Measurements from ENCODE around the gene RNF43. TPM values are rescaled to one million over a fixed set of nuclear protein-coding genes. Genes with fewer than 3 reads are reported as not detected.

Gene RNF43
- polyA plus RNA-seq, 1 donor (not counting 4 experiments of a cell fraction or from before 2014, with no cell fraction given) = 15.0 TPM

- DNase-seq (ENCODE audit: low read depth, low spot score) (no peak), FAIRE-seq (no peak)
- Histone ChIP-seq H3K4me3 (ENCODE audit: control insufficient read depth in 2 of 3, extremely low read depth in 1 of 3, insufficient read depth in 2 of 3, low read depth in 1 of 3, low read length in 3 of 3) (no peak overlapping the region), H3K4me2 (ENCODE audit: control insufficient read depth, extremely low read depth, insufficient read depth, low read depth, low read length) (no peak overlapping the region), H3K27me3 (ENCODE audit: control insufficient read depth, extremely low read depth, insufficient read depth, low read length) (no peaks in the 10 kb centered on the region), H3K36me3 (ENCODE audit: control insufficient read depth in 2 of 2, extremely low read depth in 1 of 2, insufficient read depth in 2 of 2, low read length in 2 of 2) (peaks cover 0 to 5% of the 10 kb centered on the region in 2 experiments), H2AFZ (ENCODE audit: control insufficient read depth, low read length) (no peak overlapping the region), H3K79me2 (ENCODE audit: control insufficient read depth, insufficient read depth, low read length) (peaks cover 56% of the 10 kb centered on the region), H3K9me1 (ENCODE audit: control insufficient read depth, extremely low read depth, insufficient read depth, low read length) (no peaks in the 10 kb centered on the region), H3K9ac (ENCODE audit: control insufficient read depth, extremely low read depth, insufficient read depth, low read length) (no peak overlapping the region), H4K20me1 (ENCODE audit: control insufficient read depth, extremely low read depth, insufficient read depth, low read length) (peaks cover 5% of the 10 kb centered on the region), H3K27ac (ENCODE audit: control insufficient read depth, insufficient read depth, low read length) (no peak overlapping the region), H3K9me3 (ENCODE audit: control insufficient read depth, low read depth, low read length) (no peaks in the 10 kb centered on the region), H3K4me1 (ENCODE audit: control insufficient read depth, extremely low read depth, insufficient read depth, low read length) (peaks cover 45% of the 10 kb centered on the region)
- no peak for TF ChIP-seq CTCF (optimal IDR thresholded peaks at IDR 0.05 in 1 of 3, IDR thresholded peaks at IDR 0.05 in 1 of 3, conservative IDR thresholded peaks at IDR 0.05 in 1 of 3; ENCODE audit: extremely low read depth in 1 of 3, insufficient read depth in 2 of 3, low read length in 3 of 3)
- TF ChIP-seq EZH2 (IDR thresholded peaks at IDR 0.05; ENCODE audit: low read length) = no peak
- dilution Hi-C loops (cut with MboI; ENCODE audit: extremely low pct_ligation_motif_present, low sequenced_read_pairs) = no loop called here
Measured at GRCh38 chr17:58386708-58387107, 30.6 kb downstream of the RNF43 start.

DNA sequence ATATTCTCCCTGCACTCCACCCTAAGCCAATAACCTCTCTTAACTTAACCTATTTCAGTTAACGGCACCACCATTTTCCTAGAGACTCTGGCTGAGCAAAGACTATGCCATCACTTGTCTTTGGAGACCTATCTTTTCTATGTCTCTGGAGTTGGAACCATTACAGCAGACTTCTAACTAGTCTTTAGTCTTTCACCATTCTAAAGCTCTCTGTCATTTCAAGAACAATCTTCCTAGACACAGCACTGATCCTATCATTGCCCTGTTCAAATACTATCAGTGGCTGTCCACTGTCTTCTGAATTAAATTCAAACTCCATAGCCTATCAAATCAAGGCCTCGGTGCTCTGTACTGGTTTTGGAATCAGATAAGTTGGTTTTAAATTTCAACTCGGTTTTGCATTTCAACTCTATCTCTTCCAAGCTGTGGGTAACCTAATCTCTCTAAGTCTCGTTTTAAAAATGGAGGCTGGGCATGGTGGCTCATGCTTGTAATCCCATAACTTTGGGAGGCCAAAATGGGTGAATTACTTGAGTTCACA lies 31.9 kb downstream of the RNF43 start:
- DNase-seq (ENCODE audit: low read depth, low spot score) = no peak
- Histone ChIP-seq H3K9me1 (ENCODE audit: control insufficient read depth, extremely low read depth, insufficient read depth, low read length) (no peaks in the 10 kb centered on the region), H3K4me2 (ENCODE audit: control insufficient read depth, extremely low read depth, insufficient read depth, low read depth, low read length) (no peak overlapping the region), H3K4me3 (ENCODE audit: control insufficient read depth in 2 of 3, extremely low read depth in 1 of 3, insufficient read depth in 2 of 3, low read depth in 1 of 3, low read length in 3 of 3) (no peak overlapping the region), H2AFZ (ENCODE audit: control insufficient read depth, low read length) (no peak overlapping the region), H3K27me3 (ENCODE audit: control insufficient read depth, extremely low read depth, insufficient read depth, low read length) (no peaks in the 10 kb centered on the region), H3K9me3 (ENCODE audit: control insufficient read depth, low read depth, low read length) (no peaks in the 10 kb centered on the region), H3K79me2 (ENCODE audit: control insufficient read depth, insufficient read depth, low read length) (peaks cover 51% of the 10 kb centered on the region), H4K20me1 (ENCODE audit: control insufficient read depth, extremely low read depth, insufficient read depth, low read length) (no peaks in the 10 kb centered on the region), H3K9ac (ENCODE audit: control insufficient read depth, extremely low read depth, insufficient read depth, low read length) (no peak overlapping the region), H3K27ac (ENCODE audit: control insufficient read depth, insufficient read depth, low read length) (no peak overlapping the region), H3K4me1 (ENCODE audit: control insufficient read depth, extremely low read depth, insufficient read depth, low read length) (peaks cover 36% of the 10 kb centered on the region), H3K36me3 (ENCODE audit: control insufficient read depth in 2 of 2, extremely low read depth in 1 of 2, insufficient read depth in 2 of 2, low read length in 2 of 2) (peaks cover 1 to 5% of the 10 kb centered on the region in 2 experiments)
- no peak for FAIRE-seq
- no peak for TF ChIP-seq EZH2 (IDR thresholded peaks at IDR 0.05; ENCODE audit: low read length)
- TF ChIP-seq CTCF (optimal IDR thresholded peaks at IDR 0.05 in 1 of 3, IDR thresholded peaks at IDR 0.05 in 1 of 3, conservative IDR thresholded peaks at IDR 0.05 in 1 of 3; ENCODE audit: extremely low read depth in 1 of 3, insufficient read depth in 2 of 3, low read length in 3 of 3) = no peak
- dilution Hi-C loops (cut with MboI; ENCODE audit: extremely low pct_ligation_motif_present, low sequenced_read_pairs) = no loop called here
